Activated CD8-positive, alpha-beta T cell treated with anti-CD3 and anti-CD28 coated beads for 36 hours (primary cell): ENCODE measurements around the gene SOD2. TPM values are rescaled to one million over a fixed set of nuclear protein-coding genes. Genes with fewer than 3 reads are reported as not detected.
"Not testable (repeated sequence)": the region's sequence is repeated elsewhere in the genome, so short reads cannot be mapped to it uniquely, and the experiment has no call there.

Experiments used
- ATAC-seq: fragments of 200-7000 bp; cut with Tn5 transposase; one replicate; pipeline ENCODE4 v1.10.0; 2021; ENCODE audit warnings: mild to moderate bottlenecking, moderate library complexity
- CTCF ChIA-PET: fragments of 350-600 bp; sonication (Branson Sonifier 250); formaldehyde crosslinking; loops from one replicate; lab custom pipeline; 2021; ENCODE audit warnings: antibody characterized with exemption; lab: Charles Lee
- POLR2A ChIA-PET: fragments of 350-600 bp; sonication (Branson Sonifier 250); formaldehyde crosslinking; loops from one replicate; lab custom pipeline; 2021; ENCODE audit warnings: antibody characterized with exemption; lab: Charles Lee
- DNase-seq: peaks from one replicate; pipeline ENCODE4 v3.0.0-alpha.2; 2020
- H3K27ac Mint-ChIP-seq: one replicate; pipeline ENCODE4 v1.8.0; 2021; ENCODE audit warnings: mild to moderate bottlenecking, mixed read lengths
- H3K27me3 Mint-ChIP-seq: one replicate; pipeline ENCODE4 v1.8.0; 2021; ENCODE audit warnings: mixed read lengths
- H3K36me3 Mint-ChIP-seq: one replicate; pipeline ENCODE4 v1.8.0; 2021; ENCODE audit warnings: low read depth, mixed read lengths
- H3K4me1 Mint-ChIP-seq: one replicate; pipeline ENCODE4 v1.8.0; 2021; ENCODE audit warnings: low read depth, mixed read lengths
- H3K4me3 Mint-ChIP-seq: one replicate; pipeline ENCODE4 v1.8.0; 2021; ENCODE audit warnings: mild to moderate bottlenecking, moderate library complexity, mixed read lengths
- H3K9me3 Mint-ChIP-seq: one replicate; pipeline ENCODE4 v1.8.0; 2021; ENCODE audit warnings: mixed read lengths
- CTCF ChIP-seq: fragments of 200-600 bp; IDR thresholded peaks from one replicate; pipeline ENCODE4 v1.8.0; 2022; ENCODE audit warnings: antibody characterized with exemption, mild to moderate bottlenecking
- intact Hi-C: fragments of 100-400 bp; cut with micrococcal nuclease; formaldehyde crosslinking; loops from one replicate; pipeline ENCODE4 v1.10.0; 2022
- total RNA-seq, 2 experiments: library from RNA; stranded (reverse); gene quantifications; one replicate each; pipeline ENCODE4 v1.2.3, GENCODE V29; 2021

SOD2 gene
- total RNA-seq, 2 experiments from 2014 or later, result 95.5 to 105 TPM

- H3K27me3 Mint-ChIP-seq, result no peaks in the 10 kb centered on the region
- H3K9me3 Mint-ChIP-seq, result no peaks in the 10 kb centered on the region
- H3K27ac Mint-ChIP-seq, result peak overlapping the region; percentile 91
- no peak for TF ChIP-seq CTCF
- POLR2A ChIA-PET, result interaction anchor here (0.7 to 6.3 kb wide), 7 partner anchors 8 to 96 kb away, joined by 3 to 41 read pairs (median 20); partner anchors contain the start of genes MRPL18, TCP1 and WTAP
- peaks cover 26% of the 10 kb centered on the region for H3K4me1 Mint-ChIP-seq
- peak overlapping the region; percentile 88 for H3K4me3 Mint-ChIP-seq
- peak; percentile 12 for ATAC-seq
- peak; percentile 33 for DNase-seq
- intact Hi-C loops, result loop anchor here (2.0 to 10.0 kb wide), 4 partner anchors 33 to 251 kb away; partner anchors contain the start of genes ACAT2, TCP1 and WTAP
- CTCF ChIA-PET, result no interaction called here
- peaks cover 16% of the 10 kb centered on the region for H3K36me3 Mint-ChIP-seq
These were observed 979 bp upstream of the SOD2 start for GRCh38 chr6:159693894-159694545.

DNA sequence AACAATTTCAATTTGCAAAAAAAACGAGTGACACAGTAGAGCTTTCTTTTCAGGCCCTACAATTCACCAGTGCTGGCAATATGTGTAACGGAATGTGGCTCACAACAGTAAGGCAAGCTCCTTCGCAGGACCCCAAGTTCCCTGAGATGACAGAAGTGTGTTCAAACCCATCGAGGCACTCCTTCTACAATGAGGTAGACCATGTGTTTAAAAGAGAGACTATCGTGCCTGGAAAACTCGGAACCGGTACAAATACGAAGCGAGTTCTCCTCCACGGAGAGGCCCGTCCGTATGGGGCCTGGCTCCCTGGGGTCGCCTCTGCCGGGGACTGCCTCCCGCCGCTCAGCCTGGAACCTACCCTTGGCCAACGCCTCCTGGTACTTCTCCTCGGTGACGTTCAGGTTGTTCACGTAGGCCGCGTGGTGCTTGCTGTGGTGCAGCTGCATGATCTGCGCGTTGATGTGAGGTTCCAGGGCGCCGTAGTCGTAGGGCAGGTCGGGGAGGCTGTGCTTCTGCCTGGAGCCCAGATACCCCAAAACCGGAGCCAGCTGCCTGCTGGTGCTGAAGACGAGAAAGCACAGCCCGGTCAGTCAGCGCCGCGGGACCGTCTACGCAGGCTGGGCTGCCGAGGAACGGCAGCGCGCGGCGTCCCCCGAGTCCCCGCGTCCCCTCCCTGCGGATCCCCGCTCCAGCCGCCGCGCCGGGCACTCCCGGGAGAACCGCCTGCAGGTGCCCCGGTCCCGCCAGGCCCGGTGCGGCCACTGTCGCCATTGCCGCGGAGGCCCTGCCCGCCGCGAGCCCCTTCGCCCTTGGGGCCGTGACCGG is 526 bp downstream of the SOD2 start:
- no peak for TF ChIP-seq CTCF
- H3K27ac Mint-ChIP-seq, result peak overlapping the region; percentile 93
- DNase-seq, result peak; percentile 78
- no peaks in the 10 kb centered on the region for H3K27me3 Mint-ChIP-seq
- peak overlapping the region; percentile 88 for H3K4me3 Mint-ChIP-seq
- H3K9me3 Mint-ChIP-seq, result no peaks in the 10 kb centered on the region
- CTCF ChIA-PET, result interaction anchor here (0.6 to 3.3 kb wide), 14 partner anchors 11 to 249 kb away, joined by 3 to 23 read pairs (median 4); partner anchors contain the start of genes MRPL18, TCP1 and WTAP
- peak; percentile 54 for ATAC-seq
- intact Hi-C loops, result loop anchor here (2.0 to 10.0 kb wide), 4 partner anchors 34 to 252 kb away; partner anchors contain the start of genes ACAT2, TCP1 and WTAP
- H3K36me3 Mint-ChIP-seq, result peaks cover 29% of the 10 kb centered on the region
- POLR2A ChIA-PET, result interaction anchor here (0.6 to 6.3 kb wide), 13 partner anchors 9 to 770 kb away, joined by 3 to 41 read pairs (median 6); partner anchors contain the start of genes ACAT2, MRPL18, TCP1 and WTAP
- H3K4me1 Mint-ChIP-seq, result peaks cover 38% of the 10 kb centered on the region

DNA sequence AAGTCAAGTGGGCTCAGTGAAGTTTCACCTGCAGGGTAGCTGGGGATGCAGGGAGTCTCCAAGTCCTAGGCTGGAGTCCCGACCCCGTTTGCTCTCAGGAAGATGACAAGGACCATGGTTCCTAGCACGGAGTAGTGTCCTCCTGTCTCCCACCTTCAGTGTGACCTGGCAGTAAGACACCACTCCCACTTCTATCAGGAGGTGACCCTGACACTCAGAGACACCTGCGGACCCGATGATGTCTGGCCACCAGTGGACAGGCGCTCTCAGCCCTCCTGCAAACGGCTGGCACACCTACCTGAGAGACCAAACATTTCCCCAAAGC is 1.1 kb downstream of the SOD2 start:
- POLR2A ChIA-PET, result interaction anchor here (0.6 to 6.3 kb wide), 13 partner anchors 9 to 262 kb away, joined by 3 to 41 read pairs (median 6); partner anchors contain the start of genes ACAT2, MRPL18, TCP1 and WTAP
- CTCF ChIA-PET, result interaction anchor here (0.6 to 3.3 kb wide), 26 partner anchors 10 to 249 kb away, joined by 3 to 23 read pairs (median 5); partner anchors contain the start of genes MRPL18, TCP1 and WTAP
- DNase-seq (peak; percentile 11), ATAC-seq (no peak)
- Mint-ChIP-seq H3K36me3 (peaks cover 34% of the 10 kb centered on the region), H3K4me1 (peaks cover 43% of the 10 kb centered on the region), H3K27ac (peak overlapping the region; percentile 93), H3K4me3 (peak overlapping the region; percentile 88), H3K9me3 (no peaks in the 10 kb centered on the region), H3K27me3 (no peaks in the 10 kb centered on the region)
- TF ChIP-seq CTCF, result no peak
- intact Hi-C loops, result loop anchor here (2.0 to 10.0 kb wide), 4 partner anchors 35 to 253 kb away; partner anchors contain the start of genes ACAT2, TCP1 and WTAP

DNA sequence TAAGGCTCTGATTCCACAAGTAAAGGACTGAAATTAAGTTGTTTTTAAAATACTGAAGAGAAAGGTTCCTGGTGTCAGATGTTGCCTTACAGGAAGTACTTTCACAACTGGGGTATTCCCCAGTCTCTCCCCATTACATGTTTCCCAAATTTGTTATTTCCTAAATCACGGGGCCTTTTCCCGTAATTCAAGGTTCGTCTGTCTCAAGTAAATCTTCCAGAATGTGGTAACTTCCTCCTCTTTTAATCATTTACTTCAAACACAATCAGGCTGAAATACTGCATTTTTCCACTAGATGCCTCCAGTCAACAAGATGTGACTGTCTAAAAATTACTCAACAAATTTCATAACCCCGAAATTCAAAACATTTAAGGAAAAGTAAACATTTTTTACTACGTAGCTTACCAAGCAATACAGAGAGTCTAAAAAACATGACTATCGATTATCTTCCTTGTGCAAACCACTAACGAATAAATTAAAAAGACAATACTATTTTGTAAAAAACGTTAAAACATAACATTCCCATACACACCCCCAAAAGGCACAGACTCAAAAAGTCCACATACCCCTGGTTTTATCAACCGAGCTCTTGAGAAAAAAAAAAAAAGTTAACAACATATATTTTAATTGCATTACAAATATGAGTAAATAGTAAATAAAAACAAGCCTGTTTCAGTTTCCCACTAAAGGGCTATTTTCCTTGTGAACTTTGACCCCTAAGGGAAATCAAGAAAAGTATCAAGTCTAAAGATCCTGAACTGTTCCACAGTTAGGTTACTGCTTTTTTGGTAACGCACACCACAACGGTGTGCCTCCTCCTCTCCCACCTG is 1.7 kb downstream of the SOD2 start:
- POLR2A ChIA-PET, result interaction anchor here (0.6 to 6.3 kb wide), 14 partner anchors 9 to 263 kb away, joined by 3 to 41 read pairs (median 6); partner anchors contain the start of genes ACAT2, MRPL18, TCP1 and WTAP
- Mint-ChIP-seq H3K36me3 (peaks cover 38% of the 10 kb centered on the region), H3K27ac (peak overlapping the region; percentile 93), H3K27me3 (no peaks in the 10 kb centered on the region), H3K9me3 (no peaks in the 10 kb centered on the region), H3K4me3 (peak overlapping the region; percentile 88), H3K4me1 (peaks cover 47% of the 10 kb centered on the region)
- ATAC-seq, result no peak
- CTCF ChIA-PET, result interaction anchor here (0.6 to 3.3 kb wide), 27 partner anchors 9 to 250 kb away, joined by 3 to 23 read pairs (median 5); partner anchors contain the start of genes MRPL18, TCP1 and WTAP
- intact Hi-C loops, result loop anchor here (5.0 to 10.0 kb wide), 3 partner anchors 71 to 253 kb away; partner anchors contain the start of genes ACAT2 and TCP1
- DNase-seq, result peak; percentile 20
- peak; percentile 96 for TF ChIP-seq CTCF

GRCh38 chr6:159690135-159690534 is 2.9 kb downstream of the SOD2 start:
- H3K9me3 Mint-ChIP-seq, H3K27me3 Mint-ChIP-seq, DNase-seq, H3K4me3 Mint-ChIP-seq, ATAC-seq, H3K27ac Mint-ChIP-seq: not testable (repeated sequence)
- Mint-ChIP-seq H3K36me3 (peaks cover 47% of the 10 kb centered on the region), H3K4me1 (peaks cover 49% of the 10 kb centered on the region)
- intact Hi-C loops, result loop anchor here (5.0 to 10.0 kb wide), 3 partner anchors 72 to 255 kb away; partner anchors contain the start of genes ACAT2 and TCP1
- ChIA-PET CTCF (interaction anchor here (1.0 to 3.3 kb wide), 5 partner anchors 11 to 101 kb away, joined by 4 to 23 read pairs (median 11); partner anchors contain the start of genes MRPL18, TCP1 and WTAP), POLR2A (interaction anchor here (4.3 to 4.5 kb wide), 2 partner anchors 8 to 99 kb away, joined by 27 to 40 read pairs; partner anchors contain the start of genes MRPL18 and TCP1)
